Measurements from ENCODE around the gene XRCC3. TPM values are rescaled to one million over a fixed set of nuclear protein-coding genes. Genes with fewer than 3 reads are reported as not detected.

Gene XRCC3
- total and polyA plus RNA-seq, 2 of the 8 experiments (the other 6 are each of a cell fraction or from before 2014, with no cell fraction given): 36.9 to 41.8 TPM

DNA sequence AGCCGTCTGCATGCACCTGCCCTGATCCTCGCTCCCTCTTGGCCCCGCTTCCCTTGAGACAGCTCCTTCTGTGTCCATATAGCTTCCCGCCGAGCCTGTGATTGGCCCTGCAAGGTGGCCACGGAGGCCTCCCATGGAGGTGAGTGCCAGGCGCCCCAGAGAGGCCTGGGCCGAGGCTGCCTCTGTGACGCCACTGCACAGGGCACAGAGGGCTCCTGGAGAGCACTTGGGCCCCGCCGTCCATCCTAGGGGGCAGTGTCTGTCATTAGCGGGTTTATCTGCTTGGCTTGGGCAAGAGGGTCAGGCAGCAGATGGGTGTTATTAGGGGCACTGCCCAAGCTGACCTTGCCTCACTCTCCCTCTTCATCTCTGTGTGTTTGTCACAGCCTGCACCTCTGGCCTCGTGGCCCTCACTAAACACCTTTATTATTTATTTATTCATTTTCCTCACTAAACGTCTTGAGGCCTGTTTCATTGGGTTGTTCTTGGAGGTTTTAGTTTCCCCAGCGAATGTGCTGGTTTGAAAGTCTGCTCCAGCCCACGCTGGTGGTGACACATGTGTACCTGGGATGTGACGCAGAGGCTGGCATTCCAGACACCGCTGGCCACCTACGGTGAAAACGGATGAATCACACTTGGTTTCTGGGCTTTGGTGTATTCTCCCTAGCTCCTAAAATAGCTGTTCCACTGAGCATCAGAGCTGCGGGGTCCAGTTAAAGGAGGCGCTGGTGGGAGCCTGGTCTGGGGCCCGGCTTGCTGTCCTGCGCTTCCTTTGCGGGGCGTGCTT is 6.3 kb upstream of the XRCC3 start:
- no peak overlapping the region for H4K8ac ChIP-seq (ENCODE audit: extremely low read depth, insufficient read depth, low read length)
- FAIRE-seq: no peak
- ChIA-PET CTCF (ENCODE audit: partially characterized antibody) (interaction anchor here (0.6 to 1.2 kb wide), 4 partner anchors 9 to 151 kb away, joined by 3 to 4 read pairs (median 3); no protein-coding TSS in a partner anchor), POLR2A (ENCODE audit: partially characterized antibody) (interaction anchor here (1.2 to 2.0 kb wide), 2 partner anchors 10 to 14 kb away, joined by 3 to 7 read pairs; no protein-coding TSS in a partner anchor)
- no peak overlapping the region for H2AK5ac ChIP-seq (ENCODE audit: low read depth, low read length)
- no peak overlapping the region for H2BK20ac ChIP-seq (ENCODE audit: low read length)
- H2AFZ ChIP-seq (ENCODE audit: low read length): no peak overlapping the region
- peaks cover 0 to under 1% (median under 1%) of the 10 kb centered on the region in 4 experiments; a peak in 1 of 8 replicates for H3K36me3 ChIP-seq (ENCODE audit: control insufficient read depth in 2 of 4, insufficient read depth in 4 of 4, low read length in 3 of 4)
- no peak overlapping the region for H3K4me2 ChIP-seq (ENCODE audit: insufficient read depth in 1 of 2, low read depth in 2 of 2, low read length in 2 of 2)
- no peak overlapping the region for H3K27ac ChIP-seq (ENCODE audit: low read depth, low read length)
- WGBS, 2 experiments (ENCODE audit: extremely low coverage in 1 of 2, insufficient coverage in 1 of 2, insufficient read length in 1 of 2, insufficient replicate concordance in 2 of 2, low coverage in 1 of 2, low lambda C conversion rate in 2 of 2, missing lambda C conversion rate in 1 of 2): 88% methylated on average over 26 of the region's 26 CpGs; no CpG with 5 or more reads in 1 of the 2 experiments
- H3K4me3 ChIP-seq (ENCODE audit: extremely low read depth in 1 of 4, insufficient read depth in 2 of 4, low read depth in 3 of 4, low read length in 4 of 4): no peak overlapping the region
- H4K20me1 ChIP-seq (replicated peaks in 1 of 2; ENCODE audit: control insufficient read depth in 1 of 2, insufficient read depth in 2 of 2, low read length in 2 of 2): peaks cover 17 to 30% of the 10 kb centered on the region in 2 experiments
- H2BK12ac ChIP-seq (ENCODE audit: low read depth, low read length): no peak overlapping the region
- H3K56ac ChIP-seq (replicated peaks; ENCODE audit: insufficient read length, low read depth, low read length): no peak overlapping the region
- no peak overlapping the region for H4K5ac ChIP-seq (ENCODE audit: insufficient read length, low read depth, low read length)
- no peak overlapping the region for H3K23ac ChIP-seq (ENCODE audit: insufficient read length)
- peaks cover 1% of the 10 kb centered on the region; the same call in 1 of the 2 replicates for H3K23me2 ChIP-seq (ENCODE audit: low read depth, low read length)
- H3K18ac ChIP-seq (ENCODE audit: extremely low read depth, low read length): no peak overlapping the region
- no peak overlapping the region for H2BK15ac ChIP-seq (ENCODE audit: low read length)
- H3K9me3 ChIP-seq (ENCODE audit: insufficient read depth in 2 of 2, low read depth in 1 of 2, low read length in 1 of 2): no peaks in the 10 kb centered on the region
- no peak overlapping the region for H3K4ac ChIP-seq (replicated peaks; ENCODE audit: insufficient read length, low read depth, low read length)
- H3K79me1 ChIP-seq (ENCODE audit: low read depth, low read length): peaks cover 28% of the 10 kb centered on the region
- no peak for DNase-seq (ENCODE audit: low read depth in 1 of 2, low spot score in 2 of 2)
- H3K4me1 ChIP-seq (replicated peaks in 1 of 4; ENCODE audit: control insufficient read depth in 3 of 4, insufficient read depth in 4 of 4, low read length in 3 of 4): peaks cover 0 to 6% (median 0%) of the 10 kb centered on the region in 4 experiments; a peak in 3 of 7 replicates
- no peaks in the 10 kb centered on the region for H3K27me3 ChIP-seq (replicated peaks in 1 of 4; ENCODE audit: control insufficient read depth in 3 of 4, extremely low read depth in 1 of 4, insufficient read depth in 3 of 4, low read length in 3 of 4)
- no peak overlapping the region for H3K9ac ChIP-seq (replicated peaks in 1 of 4; ENCODE audit: extremely low read depth in 1 of 4, low read depth in 3 of 4, low read length in 3 of 4)
- H3K79me2 ChIP-seq (ENCODE audit: control insufficient read depth in 1 of 2, insufficient read depth in 2 of 2, low read length in 2 of 2): peaks cover 0 to 75% of the 10 kb centered on the region in 2 experiments; a peak in 3 of 4 replicates
- H2BK120ac ChIP-seq (replicated peaks; ENCODE audit: low read depth, low read length): no peak overlapping the region
- H4K91ac ChIP-seq (replicated peaks; ENCODE audit: insufficient read length, low read length): no peak overlapping the region
- H3K14ac ChIP-seq (ENCODE audit: insufficient read length): no peak overlapping the region
- no peak for TF ChIP-seq CTCF (IDR thresholded peaks at IDR 0.05; ENCODE audit: control extremely low read depth in 1 of 3, insufficient read depth in 1 of 3, low read depth in 1 of 3, low read length in 3 of 3)
- no peak for TF ChIP-seq YY1 (IDR thresholded peaks at IDR 0.05; ENCODE audit: low read depth, low read length)
- no peak overlapping the region; the same call in 1 of the 2 replicates for H2BK5ac ChIP-seq (ENCODE audit: low read depth, low read length)

All from H1 (cell line).